Measurements from ENCODE around the gene ARL15. TPM values are rescaled to one million over a fixed set of nuclear protein-coding genes. Genes with fewer than 3 reads are reported as not detected.
A peak's percentile ranks its signal among the peaks of the same experiment; 100 is the strongest.

ARL15 gene
- total and polyA plus RNA-seq, 3 experiments from 2014 or later = 5.6 to 18.8 (median 6.5) TPM

DNA sequence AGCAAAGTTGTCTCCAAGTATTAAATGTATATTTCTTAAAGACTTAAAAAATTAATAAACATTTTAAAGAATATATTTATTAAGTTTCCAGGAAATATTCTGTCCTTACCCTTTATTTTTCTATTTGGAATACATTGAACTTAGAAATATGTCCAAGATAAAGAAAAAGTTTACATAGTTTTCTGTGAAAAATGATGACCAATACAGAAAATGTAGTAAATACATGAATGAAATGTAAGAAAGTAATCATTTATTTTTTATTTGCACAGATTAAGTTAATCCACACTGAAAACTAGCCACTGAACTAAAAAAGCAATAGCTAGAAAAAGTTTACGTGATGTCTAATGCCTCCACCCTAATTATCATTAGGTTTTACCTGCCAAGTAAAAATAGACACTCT is 273.2 kb downstream of the ARL15 start:
- ChIA-PET CTCF (no interaction called here), POLR2A (no interaction called here)
- no peaks in the 10 kb centered on the region for H3K4me1 ChIP-seq (ENCODE audit: insufficient read depth, low read length)
- no peaks in the 10 kb centered on the region for H3K9me3 ChIP-seq (ENCODE audit: low read length)
- no peaks in the 10 kb centered on the region for H3K27me3 Mint-ChIP-seq
- H3K36me3 Mint-ChIP-seq = peaks cover 3 to 10% (median 6%) of the 10 kb centered on the region in 3 donors
- H3K9me3 Mint-ChIP-seq = no peaks in the 10 kb centered on the region
- H3K36me3 ChIP-seq (ENCODE audit: insufficient read depth, low read length) = no peaks in the 10 kb centered on the region
- H3K4me3 ChIP-seq (ENCODE audit: low read length) = no peak overlapping the region
- H3K27me3 ChIP-seq (ENCODE audit: insufficient read depth, low read length, poor library complexity, severe bottlenecking) = no peaks in the 10 kb centered on the region
- no peaks in the 10 kb centered on the region for H3K4me1 Mint-ChIP-seq
- H3K27ac Mint-ChIP-seq = no peak overlapping the region
- no peak overlapping the region for H3K4me3 Mint-ChIP-seq
- H3K27ac ChIP-seq (ENCODE audit: low read depth, low read length) = no peak overlapping the region
- no peak for DNase-seq

- POLR2A ChIA-PET = no interaction called here
- Mint-ChIP-seq H3K4me3 (no peak overlapping the region), H3K27ac (no peak overlapping the region), H3K27me3 (no peaks in the 10 kb centered on the region), H3K36me3 (peaks cover 12 to 24% (median 15%) of the 10 kb centered on the region in 3 donors), H3K9me3 (no peaks in the 10 kb centered on the region), H3K4me1 (peaks cover 0 to 3% (median 0%) of the 10 kb centered on the region in 3 donors)
- no peak overlapping the region for H3K27ac ChIP-seq (ENCODE audit: low read depth, low read length)
- no peaks in the 10 kb centered on the region for H3K9me3 ChIP-seq (ENCODE audit: low read length)
- no peaks in the 10 kb centered on the region for H3K27me3 ChIP-seq (ENCODE audit: insufficient read depth, low read length, poor library complexity, severe bottlenecking)
- H3K4me3 ChIP-seq (ENCODE audit: low read length) = no peak overlapping the region
- H3K36me3 ChIP-seq (ENCODE audit: insufficient read depth, low read length) = no peaks in the 10 kb centered on the region
- DNase-seq = no peak
- CTCF ChIA-PET = no interaction called here
- H3K4me1 ChIP-seq (ENCODE audit: insufficient read depth, low read length) = no peaks in the 10 kb centered on the region
Measured at GRCh38 chr5:54030981-54031380, 279.4 kb downstream of the ARL15 start.

- ChIA-PET POLR2A (no interaction called here), CTCF (no interaction called here)
- no peak overlapping the region for H3K27ac Mint-ChIP-seq
- H3K27me3 ChIP-seq (ENCODE audit: insufficient read depth, low read length, poor library complexity, severe bottlenecking) = no peaks in the 10 kb centered on the region
- H3K27me3 Mint-ChIP-seq = no peaks in the 10 kb centered on the region
- no peak overlapping the region for H3K27ac ChIP-seq (ENCODE audit: low read depth, low read length)
- no peak for DNase-seq
- H3K9me3 Mint-ChIP-seq = no peaks in the 10 kb centered on the region
- H3K4me1 ChIP-seq (ENCODE audit: insufficient read depth, low read length) = peaks cover 12% of the 10 kb centered on the region
- H3K4me3 Mint-ChIP-seq = no peak overlapping the region
- H3K9me3 ChIP-seq (ENCODE audit: low read length) = no peaks in the 10 kb centered on the region
- peaks cover 0 to 5% (median 0%) of the 10 kb centered on the region in 3 donors for H3K36me3 Mint-ChIP-seq
- no peaks in the 10 kb centered on the region for H3K36me3 ChIP-seq (ENCODE audit: insufficient read depth, low read length)
- peaks cover 18 to 33% (median 28%) of the 10 kb centered on the region in 3 donors for H3K4me1 Mint-ChIP-seq
- no peak overlapping the region for H3K4me3 ChIP-seq (ENCODE audit: low read length)
Measured at GRCh38 chr5:54024466-54024865, 285.9 kb downstream of the ARL15 start.

DNA sequence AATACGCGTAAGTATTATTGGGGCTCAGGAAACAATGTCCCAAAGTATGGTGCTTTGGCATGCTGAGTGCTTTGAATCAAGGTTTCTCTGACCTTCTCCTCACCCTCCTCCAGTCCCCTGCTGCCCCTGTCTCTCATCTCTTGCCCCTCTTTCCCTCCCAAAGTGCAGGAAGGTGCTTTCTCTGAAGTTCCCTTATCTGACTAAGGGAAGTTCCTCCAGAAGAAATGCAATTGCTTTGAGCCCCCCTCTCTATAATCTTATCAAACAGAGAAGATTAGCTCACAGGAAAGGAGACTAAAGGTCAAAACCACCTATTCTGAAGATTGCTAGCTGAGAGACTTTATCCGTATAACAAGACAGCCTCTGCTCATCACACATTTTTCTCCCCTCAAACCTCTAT is 288.1 kb downstream of the ARL15 start:
- Mint-ChIP-seq H3K36me3 (peaks cover 2 to 8% (median 4%) of the 10 kb centered on the region in 3 donors), H3K27me3 (no peaks in the 10 kb centered on the region), H3K4me1 (peaks cover 18 to 33% (median 28%) of the 10 kb centered on the region in 3 donors), H3K27ac (peak overlapping the region in 1 of 8 donors; percentile 8), H3K4me3 (no peak overlapping the region), H3K9me3 (no peaks in the 10 kb centered on the region)
- no peak overlapping the region for H3K27ac ChIP-seq (ENCODE audit: low read depth, low read length)
- no peak for DNase-seq
- POLR2A ChIA-PET = no interaction called here
- H3K36me3 ChIP-seq (ENCODE audit: insufficient read depth, low read length) = no peaks in the 10 kb centered on the region
- H3K4me1 ChIP-seq (ENCODE audit: insufficient read depth, low read length) = peaks cover 12% of the 10 kb centered on the region
- CTCF ChIA-PET = no interaction called here
- H3K4me3 ChIP-seq (ENCODE audit: low read length) = no peak overlapping the region
- no peaks in the 10 kb centered on the region for H3K27me3 ChIP-seq (ENCODE audit: insufficient read depth, low read length, poor library complexity, severe bottlenecking)
- no peaks in the 10 kb centered on the region for H3K9me3 ChIP-seq (ENCODE audit: low read length)

DNA sequence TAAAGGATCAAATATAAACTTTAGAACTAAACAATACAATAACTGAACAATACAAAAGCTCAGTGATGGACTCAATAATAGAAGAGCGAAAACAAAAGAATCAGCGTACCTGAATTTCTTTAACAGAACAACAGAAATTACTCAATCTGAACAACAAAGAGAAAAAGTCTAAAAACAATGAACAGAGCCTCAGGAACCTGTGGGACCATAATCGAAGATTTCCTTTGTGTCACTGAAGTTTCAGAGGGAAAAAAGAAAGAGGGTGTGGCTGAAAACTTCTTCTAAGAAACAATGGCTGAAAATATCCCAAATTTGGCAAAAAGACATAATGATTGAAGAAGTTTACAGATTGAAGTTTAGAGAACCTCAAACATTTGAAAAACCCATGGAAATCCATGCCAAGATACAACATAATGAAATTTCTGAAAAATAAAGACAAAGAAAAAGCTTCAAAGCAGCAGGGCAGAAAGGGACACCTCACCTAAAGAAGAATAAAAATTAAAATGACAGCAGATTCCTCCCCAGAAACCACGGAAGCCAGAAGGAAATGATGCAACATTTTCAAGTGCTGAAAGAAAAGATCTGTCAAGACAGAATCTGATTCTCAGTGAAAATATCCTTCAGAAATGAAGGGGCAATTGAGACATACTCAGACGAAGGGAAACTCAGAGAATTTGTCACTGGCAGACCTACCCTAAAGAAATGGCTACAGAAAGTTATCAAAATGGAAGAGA is 288.8 kb downstream of the ARL15 start:
- Histone ChIP-seq H3K9me3 (ENCODE audit: low read length) (no peaks in the 10 kb centered on the region), H3K4me1 (ENCODE audit: insufficient read depth, low read length) (peaks cover 12% of the 10 kb centered on the region), H3K4me3 (ENCODE audit: low read length) (no peak overlapping the region), H3K36me3 (ENCODE audit: insufficient read depth, low read length) (no peaks in the 10 kb centered on the region), H3K27ac (ENCODE audit: low read depth, low read length) (no peak overlapping the region), H3K27me3 (ENCODE audit: insufficient read depth, low read length, poor library complexity, severe bottlenecking) (no peaks in the 10 kb centered on the region)
- no peaks in the 10 kb centered on the region for H3K9me3 Mint-ChIP-seq
- peaks cover 18 to 33% (median 25%) of the 10 kb centered on the region in 3 donors for H3K4me1 Mint-ChIP-seq
- peak overlapping the region in 1 of 7 donors; percentile 6 for H3K4me3 Mint-ChIP-seq
- no peak for DNase-seq
- CTCF ChIA-PET = no interaction called here
- H3K27me3 Mint-ChIP-seq = no peaks in the 10 kb centered on the region
- POLR2A ChIA-PET = no interaction called here
- peak overlapping the region in 2 of 8 donors; percentile 4 to 19 for H3K27ac Mint-ChIP-seq
- peaks cover 8 to 9% (median 8%) of the 10 kb centered on the region in 3 donors for H3K36me3 Mint-ChIP-seq

DNA sequence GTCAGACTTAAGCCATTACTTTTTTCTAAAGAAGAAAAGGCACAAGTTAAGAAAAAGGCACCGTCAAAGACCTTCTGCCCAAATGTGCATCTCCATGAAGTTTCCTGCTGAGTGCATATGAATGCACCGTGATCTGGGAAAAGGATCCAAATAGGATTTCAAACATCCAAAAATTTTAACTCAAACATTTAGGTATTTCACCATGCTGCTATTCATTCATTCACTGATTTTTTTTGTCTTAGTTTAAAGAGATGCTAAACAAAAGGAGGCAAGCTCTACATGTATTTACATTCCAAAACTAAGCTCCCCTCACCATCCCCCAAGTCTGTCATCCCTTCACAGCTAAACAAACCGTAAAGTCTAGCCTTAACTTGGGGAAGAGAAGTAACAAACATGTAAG is 291.9 kb downstream of the ARL15 start:
- ChIA-PET POLR2A (no interaction called here), CTCF (no interaction called here)
- no peaks in the 10 kb centered on the region for H3K27me3 ChIP-seq (ENCODE audit: insufficient read depth, low read length, poor library complexity, severe bottlenecking)
- no peaks in the 10 kb centered on the region for H3K36me3 ChIP-seq (ENCODE audit: insufficient read depth, low read length)
- no peaks in the 10 kb centered on the region for H3K27me3 Mint-ChIP-seq
- no peak overlapping the region for H3K4me3 Mint-ChIP-seq
- DNase-seq = no peak
- H3K27ac ChIP-seq (ENCODE audit: low read depth, low read length) = no peak overlapping the region
- no peak overlapping the region for H3K4me3 ChIP-seq (ENCODE audit: low read length)
- peaks cover 18 to 25% (median 20%) of the 10 kb centered on the region in 3 donors for H3K4me1 Mint-ChIP-seq
- H3K4me1 ChIP-seq (ENCODE audit: insufficient read depth, low read length) = peaks cover 12% of the 10 kb centered on the region
- H3K9me3 ChIP-seq (ENCODE audit: low read length) = no peaks in the 10 kb centered on the region
- no peak overlapping the region for H3K27ac Mint-ChIP-seq
- peaks cover 20 to 33% (median 28%) of the 10 kb centered on the region in 3 donors for H3K36me3 Mint-ChIP-seq
- H3K9me3 Mint-ChIP-seq = peaks cover 4 to 10% (median 7%) of the 10 kb centered on the region in 5 donors

DNA sequence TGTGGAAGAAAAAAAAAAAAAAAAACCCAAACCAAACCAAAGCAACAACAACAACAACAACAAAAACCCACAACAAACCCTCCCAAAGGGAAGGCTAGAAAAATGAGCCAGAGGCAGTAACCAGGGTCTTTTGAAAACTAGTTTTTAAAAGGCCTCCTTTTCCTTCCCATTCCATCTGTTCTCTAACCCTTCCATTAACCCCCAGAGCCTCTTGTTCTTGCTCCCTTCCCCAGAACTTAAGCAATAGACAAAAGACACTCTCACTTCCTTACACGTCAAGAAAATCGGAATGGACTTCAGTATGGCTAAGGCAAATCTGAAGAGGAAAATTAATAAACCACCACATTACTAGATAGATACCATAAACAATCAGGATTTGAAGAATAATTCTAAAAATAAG is 292.8 kb downstream of the ARL15 start:
- Histone ChIP-seq H3K36me3 (ENCODE audit: insufficient read depth, low read length) (no peaks in the 10 kb centered on the region), H3K27me3 (ENCODE audit: insufficient read depth, low read length, poor library complexity, severe bottlenecking) (no peaks in the 10 kb centered on the region), H3K9me3 (ENCODE audit: low read length) (no peaks in the 10 kb centered on the region), H3K27ac (ENCODE audit: low read depth, low read length) (no peak overlapping the region), H3K4me3 (ENCODE audit: low read length) (no peak overlapping the region), H3K4me1 (ENCODE audit: insufficient read depth, low read length) (peaks cover 11% of the 10 kb centered on the region)
- ChIA-PET POLR2A (no interaction called here), CTCF (no interaction called here)
- peaks cover 20 to 38% (median 28%) of the 10 kb centered on the region in 3 donors for H3K36me3 Mint-ChIP-seq
- H3K27ac Mint-ChIP-seq = no peak overlapping the region
- H3K27me3 Mint-ChIP-seq = no peaks in the 10 kb centered on the region
- DNase-seq = no peak
- H3K4me1 Mint-ChIP-seq = peaks cover 14 to 17% (median 15%) of the 10 kb centered on the region in 3 donors
- no peak overlapping the region for H3K4me3 Mint-ChIP-seq
- peaks cover 4 to 10% (median 7%) of the 10 kb centered on the region in 5 donors for H3K9me3 Mint-ChIP-seq

DNA sequence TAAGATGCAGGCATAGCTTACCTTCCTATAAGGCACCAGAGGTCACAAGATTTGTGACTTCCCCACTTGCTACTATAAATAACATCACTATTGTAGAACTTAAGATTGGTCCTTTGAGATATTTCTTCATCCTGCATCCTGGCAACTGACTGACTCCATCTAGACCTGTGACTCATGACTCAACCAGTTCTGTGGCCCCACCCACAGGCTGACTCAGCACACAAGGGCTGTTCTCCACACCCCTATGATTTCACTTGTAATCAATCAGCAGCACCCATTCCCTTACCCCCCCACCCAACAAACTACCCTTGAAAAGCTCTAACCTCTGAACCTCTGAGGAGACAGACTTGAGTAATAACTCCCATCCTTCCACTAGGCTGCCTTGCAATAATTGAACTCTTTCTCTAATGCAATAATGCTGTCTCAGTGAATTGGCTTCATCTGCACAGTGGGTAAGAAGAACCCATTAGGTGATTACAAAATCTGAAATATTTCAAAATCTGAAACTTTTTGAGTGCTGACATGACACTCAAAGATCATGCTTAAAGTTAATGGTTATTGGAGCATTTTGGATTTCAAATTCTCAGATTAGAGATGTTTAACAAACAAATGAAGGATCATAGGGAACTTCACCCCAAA is 296.7 kb downstream of the ARL15 start:
- CTCF ChIA-PET = no interaction called here
- no peaks in the 10 kb centered on the region for H3K9me3 ChIP-seq (ENCODE audit: low read length)

More for the DNA sequence above, 296.7 kb downstream of the ARL15 start:
- Histone ChIP-seq H3K36me3 (ENCODE audit: insufficient read depth, low read length) (no peaks in the 10 kb centered on the region), H3K4me3 (ENCODE audit: low read length) (no peak overlapping the region), H3K27ac (ENCODE audit: low read depth, low read length) (no peak overlapping the region), H3K4me1 (ENCODE audit: insufficient read depth, low read length) (no peaks in the 10 kb centered on the region), H3K27me3 (ENCODE audit: insufficient read depth, low read length, poor library complexity, severe bottlenecking) (no peaks in the 10 kb centered on the region)
- no peak overlapping the region for H3K4me3 Mint-ChIP-seq
- no peaks in the 10 kb centered on the region for H3K4me1 Mint-ChIP-seq
- no peak for DNase-seq
- H3K36me3 Mint-ChIP-seq = peaks cover 18 to 43% (median 31%) of the 10 kb centered on the region in 3 donors
- no peaks in the 10 kb centered on the region for H3K27me3 Mint-ChIP-seq
- H3K27ac Mint-ChIP-seq = no peak overlapping the region
- POLR2A ChIA-PET = interaction anchor here (0.6 kb wide), 1 partner anchor 49 kb away, joined by 10 read pairs; no protein-coding TSS in a partner anchor
- H3K9me3 Mint-ChIP-seq = peaks cover 4 to 10% (median 7%) of the 10 kb centered on the region in 5 donors

All from CD8-positive, alpha-beta memory T cell (primary cell).